Ovary (tissue), 9 donors: ENCODE measurements around the gene SLC36A3. TPM values are rescaled to one million over a fixed set of nuclear protein-coding genes. Genes with fewer than 3 reads are reported as not detected.

Experiments used
- DNase-seq, 5 donors: peaks; one replicate each; pipeline ENCODE4 v3.0.0-alpha.2; 2019 to 2020
- H3K27ac ChIP-seq, 2 donors: fragments of 200-600 bp; one replicate each; pipeline versions ENCODE4 v1.5.1 to v1.8.0; 2019 to 2022
- H3K27me3 ChIP-seq: fragments of 200-600 bp; one replicate; pipeline ENCODE4 v1.8.0; 2022
- H3K36me3 ChIP-seq: fragments of 200-600 bp; sonication (generic); one replicate; pipeline ENCODE4 v1.5.1; 2019
- H3K4me1 ChIP-seq: one replicate; pipeline ENCODE4 v1.8.1; 2013; ENCODE audit warnings: mild to moderate bottlenecking, moderate library complexity; ENCODE audit not compliant: insufficient read depth
- H3K4me3 ChIP-seq: fragments of 200-600 bp; sonication (generic); one replicate; pipeline ENCODE4 v1.5.1; 2017
- H3K9me3 ChIP-seq, 2 donors: fragments of 200-600 bp in 1 of 2; sonication (generic) in 1 of 2; one replicate each; pipeline versions ENCODE4 v1.5.1 to v1.8.1; 2013 to 2019; ENCODE audit warnings: mild to moderate bottlenecking in 1 of 2, moderate library complexity in 1 of 2
- EP300 ChIP-seq: sonication (generic); formaldehyde crosslinking; IDR thresholded peaks from one replicate; pipeline ENCODE4 v1.6.1; 2017; ENCODE audit warnings: antibody characterized with exemption
- POLR2A ChIP-seq: fragments of 450-650 bp; IDR thresholded peaks from one replicate; pipeline ENCODE4 v1.6.1; 2017; ENCODE audit warnings: antibody characterized with exemption, mild to moderate bottlenecking, moderate library complexity
- WGBS, 3 donors: extraction: QIAGEN DNeasy Blood & Tissue Kit in 1 of 3; methylation state at CpG; one replicate each; pipeline versions ENCODE4 v1.1.5 to v1.1.7; 2013 to 2017; 5-methylcytosine and 5-hydroxymethylcytosine counted together
- intact Hi-C, 4 donors: fragments of 100-400 bp; cut with DNase I; formaldehyde crosslinking; loops; one replicate each; pipeline versions ENCODE4 v1.11.0 to v1.15.1; 2022 to 2023
- polyA plus RNA-seq, 2 donors: library from polyadenylated mRNA; stranded (reverse); fragments of 200-250 nt in 1 of 2; fragments of 350-450 nt in 1 of 2; fragmentation: Illumina TruSeq in 1 of 2; extraction: RNeasy Lipid Tissue Mini Kit (QIAGEN cat#74804) in 1 of 2; gene quantifications; one replicate each; pipeline ENCODE4 v1.2.3, GENCODE V29; 2013 to 2014
- total RNA-seq, 7 donors: library from RNA; depleted of rRNA in 2 of 7; stranded (reverse); fragments of >200 nt in 2 of 7; fragmentation: NEBNext Ultra II Directional in 3 of 7; extraction: Animal tissue kit (Norgen Biotek cat#: 25700) in 3 of 7; gene quantifications; one replicate each; pipeline versions ENCODE4 v1.1.0 to v1.2.4, GENCODE V29; 2016 to 2023
- TF ChIP-seq, protein P1 (sequence below), 3 donors: fragments of 450-650 bp in 2 of 3; fragments of 200-600 bp in 1 of 3; IDR thresholded peaks; one replicate each; pipeline versions ENCODE4 v1.5.1 to v1.8.0; 2016 to 2022; ENCODE audit warnings: antibody characterized with exemption in 3 of 3, mild to moderate bottlenecking in 1 of 3
- donor health status: DM: no; HTN: no; CAD: no; lungs with moderate emphysema.
- donor health status: DM: no; HTN: no; CAD: no.
- donor health status: Bipolar disorder and iron deficiency.
- donor health status: DM: yes; HTN: yes; CAD: no.
- donor health status: DM: no; HTN: no; CAD: no.
- donor health status: DM: yes; HTN: yes; CAD: no.

The SLC36A3 gene
- total and polyA plus RNA-seq, 9 donors = not detected

DNA sequence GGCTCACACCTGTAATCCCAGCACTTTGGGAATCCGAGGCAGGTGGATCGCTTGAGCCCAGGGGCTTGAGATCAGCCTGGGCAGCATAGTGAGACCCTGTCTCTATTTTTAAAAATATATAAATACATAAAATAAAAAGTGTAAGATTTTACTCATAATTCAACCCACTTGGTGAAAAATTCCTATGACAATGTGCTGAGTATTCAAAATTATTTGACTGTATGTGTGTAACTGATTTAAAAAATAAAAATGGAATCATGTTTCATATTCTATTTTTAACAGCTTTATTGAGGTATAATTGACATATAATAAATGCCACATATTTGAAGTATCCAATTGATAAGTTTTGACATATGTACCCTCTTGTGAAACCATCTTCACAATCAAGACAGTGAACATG lies 27.8 kb downstream of the SLC36A3 start:
- Histone ChIP-seq H3K36me3 (no peaks in the 10 kb centered on the region), H3K27me3 (no peaks in the 10 kb centered on the region), H3K27ac (no peak overlapping the region), H3K4me3 (no peak overlapping the region), H3K9me3 (no peaks in the 10 kb centered on the region), H3K4me1 (no peaks in the 10 kb centered on the region)
- WGBS, 3 donors = 85 to 96% (median 88%) methylated on average over 2 of the region's 2 CpGs
- DNase-seq = no peak
- TF ChIP-seq, protein P1, sequence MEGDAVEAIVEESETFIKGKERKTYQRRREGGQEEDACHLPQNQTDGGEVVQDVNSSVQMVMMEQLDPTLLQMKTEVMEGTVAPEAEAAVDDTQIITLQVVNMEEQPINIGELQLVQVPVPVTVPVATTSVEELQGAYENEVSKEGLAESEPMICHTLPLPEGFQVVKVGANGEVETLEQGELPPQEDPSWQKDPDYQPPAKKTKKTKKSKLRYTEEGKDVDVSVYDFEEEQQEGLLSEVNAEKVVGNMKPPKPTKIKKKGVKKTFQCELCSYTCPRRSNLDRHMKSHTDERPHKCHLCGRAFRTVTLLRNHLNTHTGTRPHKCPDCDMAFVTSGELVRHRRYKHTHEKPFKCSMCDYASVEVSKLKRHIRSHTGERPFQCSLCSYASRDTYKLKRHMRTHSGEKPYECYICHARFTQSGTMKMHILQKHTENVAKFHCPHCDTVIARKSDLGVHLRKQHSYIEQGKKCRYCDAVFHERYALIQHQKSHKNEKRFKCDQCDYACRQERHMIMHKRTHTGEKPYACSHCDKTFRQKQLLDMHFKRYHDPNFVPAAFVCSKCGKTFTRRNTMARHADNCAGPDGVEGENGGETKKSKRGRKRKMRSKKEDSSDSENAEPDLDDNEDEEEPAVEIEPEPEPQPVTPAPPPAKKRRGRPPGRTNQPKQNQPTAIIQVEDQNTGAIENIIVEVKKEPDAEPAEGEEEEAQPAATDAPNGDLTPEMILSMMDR (IDR thresholded peaks at IDR 0.05) = no peak
- TF ChIP-seq EP300 = no peak
- no peak for TF ChIP-seq POLR2A
- intact Hi-C loops = no loop called here

DNA sequence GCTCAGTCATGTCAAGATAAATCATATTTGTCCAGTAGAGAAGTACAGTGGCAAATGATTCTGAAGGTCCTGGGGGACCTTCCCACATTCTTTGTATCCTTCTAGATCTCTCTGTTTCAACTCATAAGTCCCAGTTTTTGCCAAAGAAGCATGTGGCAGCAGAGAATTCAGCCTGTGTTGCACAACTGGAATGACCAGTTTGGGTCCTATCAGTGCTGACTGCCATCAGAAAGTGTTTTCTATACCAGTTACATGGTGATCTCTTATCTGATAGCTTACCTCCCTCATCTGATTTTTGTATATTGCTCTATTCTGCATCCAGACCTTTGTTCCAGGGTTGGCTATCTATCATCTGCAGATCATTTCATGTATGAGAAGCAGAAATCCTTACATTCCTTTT lies 28.9 kb downstream of the SLC36A3 start:
- intact Hi-C loops = no loop called here
- Histone ChIP-seq H3K4me1 (no peaks in the 10 kb centered on the region), H3K36me3 (no peaks in the 10 kb centered on the region), H3K27me3 (no peaks in the 10 kb centered on the region), H3K27ac (no peak overlapping the region), H3K9me3 (no peaks in the 10 kb centered on the region), H3K4me3 (no peak overlapping the region)
- DNase-seq = no peak
- TF ChIP-seq EP300 (no peak), POLR2A (no peak)
- TF ChIP-seq, protein P1 (IDR thresholded peaks at IDR 0.05) = no peak

- DNase-seq = no peak
- Histone ChIP-seq H3K4me3 (no peak overlapping the region), H3K4me1 (no peaks in the 10 kb centered on the region), H3K36me3 (no peaks in the 10 kb centered on the region), H3K9me3 (no peaks in the 10 kb centered on the region), H3K27me3 (no peaks in the 10 kb centered on the region), H3K27ac (no peak overlapping the region)
- intact Hi-C loops = no loop called here
- no peak for TF ChIP-seq EP300
- TF ChIP-seq, protein P1 (IDR thresholded peaks at IDR 0.05) = no peak
- no peak for TF ChIP-seq POLR2A
Observed at GRCh38 chr5:151271336-151271735, 32.2 kb downstream of the SLC36A3 start.

- TF ChIP-seq, protein P1 (IDR thresholded peaks at IDR 0.05) = no peak
- TF ChIP-seq EP300 (no peak), POLR2A (no peak)
- H3K4me3 ChIP-seq = no peak overlapping the region
- 73 to 80% (median 79%) methylated on average over 1 of the region's 1 CpG for WGBS, 3 donors
- H3K27ac ChIP-seq = no peak overlapping the region
- no peaks in the 10 kb centered on the region for H3K27me3 ChIP-seq
- no peaks in the 10 kb centered on the region for H3K9me3 ChIP-seq
- no peak for DNase-seq
- no peaks in the 10 kb centered on the region for H3K4me1 ChIP-seq
- intact Hi-C loops = no loop called here
- no peaks in the 10 kb centered on the region for H3K36me3 ChIP-seq
Observed at GRCh38 chr5:151270599-151270998, 33.0 kb downstream of the SLC36A3 start.
